Measurements from ENCODE around the gene TLR6.

The TLR6 gene

GRCh38 chr4:38832624-38833528, 23.7 kb downstream of the TLR6 start:
- DNase-seq (ENCODE audit: insufficient read length, low spot score), result no peak
- peak; percentile 75 for FAIRE-seq
- TF ChIP-seq POU2F2 (IDR thresholded peaks at IDR 0.05; ENCODE audit: low read depth, low read length) (no peak), SPI1 (IDR thresholded peaks at IDR 0.05; ENCODE audit: low read depth, low read length) (no peak), TAF1 (IDR thresholded peaks at IDR 0.05; ENCODE audit: low read depth, low read length) (no peak), PAX5 (IDR thresholded peaks at IDR 0.05; ENCODE audit: insufficient read depth, low read length, severe bottlenecking) (no peak), POLR2A (IDR thresholded peaks at IDR 0.05; ENCODE audit: low read depth, low read length) (no peak), POLR2AphosphoS5 (IDR thresholded peaks at IDR 0.05; ENCODE audit: low read depth, low read length) (no peak)

GRCh38 chr4:38832206-38832605, 24.4 kb downstream of the TLR6 start:
- TF ChIP-seq PAX5 (IDR thresholded peaks at IDR 0.05; ENCODE audit: insufficient read depth, low read length, severe bottlenecking), result no peak
- TF ChIP-seq TAF1 (IDR thresholded peaks at IDR 0.05; ENCODE audit: low read depth, low read length), result no peak
- TF ChIP-seq POLR2A (IDR thresholded peaks at IDR 0.05; ENCODE audit: low read depth, low read length), result no peak
- no peak for TF ChIP-seq POLR2AphosphoS5 (IDR thresholded peaks at IDR 0.05; ENCODE audit: low read depth, low read length)
- no peak for TF ChIP-seq POU2F2 (IDR thresholded peaks at IDR 0.05; ENCODE audit: low read depth, low read length)
- DNase-seq (ENCODE audit: insufficient read length, low spot score) (no peak), FAIRE-seq (no peak)

- no peak for DNase-seq (ENCODE audit: insufficient read length, low spot score)
- TF ChIP-seq SPI1 (IDR thresholded peaks at IDR 0.05; ENCODE audit: low read depth, low read length), result no peak
- TF ChIP-seq POLR2A (IDR thresholded peaks at IDR 0.05; ENCODE audit: low read depth, low read length), result no peak
- TF ChIP-seq POLR2AphosphoS5 (IDR thresholded peaks at IDR 0.05; ENCODE audit: low read depth, low read length), result no peak
- no peak for TF ChIP-seq POU2F2 (IDR thresholded peaks at IDR 0.05; ENCODE audit: low read depth, low read length)
- TF ChIP-seq TAF1 (IDR thresholded peaks at IDR 0.05; ENCODE audit: low read depth, low read length), result no peak
- no peak for TF ChIP-seq PAX5 (IDR thresholded peaks at IDR 0.05; ENCODE audit: insufficient read depth, low read length, severe bottlenecking)
- FAIRE-seq, result peak; percentile 9
These were observed 25.0 kb downstream of the TLR6 start for GRCh38 chr4:38831653-38832052.

- FAIRE-seq (no peak), DNase-seq (ENCODE audit: insufficient read length, low spot score) (no peak)
- TF ChIP-seq POLR2AphosphoS5 (IDR thresholded peaks at IDR 0.05; ENCODE audit: low read depth, low read length), result no peak
- no peak for TF ChIP-seq PAX5 (IDR thresholded peaks at IDR 0.05; ENCODE audit: insufficient read depth, low read length, severe bottlenecking)
- no peak for TF ChIP-seq SPI1 (IDR thresholded peaks at IDR 0.05; ENCODE audit: low read depth, low read length)
- TF ChIP-seq POLR2A (IDR thresholded peaks at IDR 0.05; ENCODE audit: low read depth, low read length), result no peak
- TF ChIP-seq TAF1 (IDR thresholded peaks at IDR 0.05; ENCODE audit: low read depth, low read length), result no peak
- TF ChIP-seq POU2F2 (IDR thresholded peaks at IDR 0.05; ENCODE audit: low read depth, low read length), result no peak
These were observed 27.4 kb downstream of the TLR6 start for GRCh38 chr4:38829237-38829636.

GRCh38 chr4:38823766-38824165, 32.9 kb downstream of the TLR6 start:
- DNase-seq (ENCODE audit: insufficient read length, low spot score) (no peak), FAIRE-seq (no peak)
- TF ChIP-seq POLR2A (IDR thresholded peaks at IDR 0.05; ENCODE audit: low read depth, low read length) (no peak), SPI1 (IDR thresholded peaks at IDR 0.05; ENCODE audit: low read depth, low read length) (no peak), POU2F2 (IDR thresholded peaks at IDR 0.05; ENCODE audit: low read depth, low read length) (no peak), POLR2AphosphoS5 (IDR thresholded peaks at IDR 0.05; ENCODE audit: low read depth, low read length) (no peak), PAX5 (IDR thresholded peaks at IDR 0.05; ENCODE audit: insufficient read depth, low read length, severe bottlenecking) (no peak), TAF1 (IDR thresholded peaks at IDR 0.05; ENCODE audit: low read depth, low read length) (no peak)

GRCh38 chr4:38822748-38823303, 33.8 kb downstream of the TLR6 start:
- TF ChIP-seq PAX5 (IDR thresholded peaks at IDR 0.05; ENCODE audit: insufficient read depth, low read length, severe bottlenecking) (no peak), POLR2AphosphoS5 (IDR thresholded peaks at IDR 0.05; ENCODE audit: low read depth, low read length) (0 out of 2 replicates have a peak, but pooled peaks have one; percentile 15)
- DNase-seq (ENCODE audit: insufficient read length, low spot score) (no peak), FAIRE-seq (no peak)

GRCh38 chr4:38821739-38822138, 34.9 kb downstream of the TLR6 start:
- DNase-seq (ENCODE audit: insufficient read length, low spot score), result no peak
- no peak for TF ChIP-seq POU2F2 (IDR thresholded peaks at IDR 0.05; ENCODE audit: low read depth, low read length)
- TF ChIP-seq POLR2A (IDR thresholded peaks at IDR 0.05; ENCODE audit: low read depth, low read length), result no peak
- no peak for TF ChIP-seq PAX5 (IDR thresholded peaks at IDR 0.05; ENCODE audit: insufficient read depth, low read length, severe bottlenecking)
- TF ChIP-seq TAF1 (IDR thresholded peaks at IDR 0.05; ENCODE audit: low read depth, low read length), result no peak
- TF ChIP-seq POLR2AphosphoS5 (IDR thresholded peaks at IDR 0.05; ENCODE audit: low read depth, low read length), result no peak
- FAIRE-seq, result peak; percentile 72

- no peak for TF ChIP-seq TAF1 (IDR thresholded peaks at IDR 0.05; ENCODE audit: low read depth, low read length)
- no peak for TF ChIP-seq POU2F2 (IDR thresholded peaks at IDR 0.05; ENCODE audit: low read depth, low read length)
- peak; percentile 61 for TF ChIP-seq PAX5 (IDR thresholded peaks at IDR 0.05; ENCODE audit: insufficient read depth, low read length, severe bottlenecking)
- no peak for TF ChIP-seq SPI1 (IDR thresholded peaks at IDR 0.05; ENCODE audit: low read depth, low read length)
- peak; percentile 42; the same call in 1 of the 2 replicates for TF ChIP-seq POLR2AphosphoS5 (IDR thresholded peaks at IDR 0.05; ENCODE audit: low read depth, low read length)
- TF ChIP-seq POLR2A (IDR thresholded peaks at IDR 0.05; ENCODE audit: low read depth, low read length), result peak; percentile 62; the same call in 1 of the 2 replicates
- FAIRE-seq, result peak; percentile 92
- no peak for DNase-seq (ENCODE audit: insufficient read length, low spot score)
These were observed 36.1 kb downstream of the TLR6 start for GRCh38 chr4:38820329-38821061.

GRCh38 chr4:38819569-38819968, 37.0 kb downstream of the TLR6 start:
- FAIRE-seq (no peak), DNase-seq (ENCODE audit: insufficient read length, low spot score) (no peak)
- TF ChIP-seq TAF1 (IDR thresholded peaks at IDR 0.05; ENCODE audit: low read depth, low read length) (no peak), POLR2A (IDR thresholded peaks at IDR 0.05; ENCODE audit: low read depth, low read length) (no peak), POU2F2 (IDR thresholded peaks at IDR 0.05; ENCODE audit: low read depth, low read length) (no peak), POLR2AphosphoS5 (IDR thresholded peaks at IDR 0.05; ENCODE audit: low read depth, low read length) (no peak), SPI1 (IDR thresholded peaks at IDR 0.05; ENCODE audit: low read depth, low read length) (no peak), PAX5 (IDR thresholded peaks at IDR 0.05; ENCODE audit: insufficient read depth, low read length, severe bottlenecking) (no peak)
